GM12878 (cell line): ENCODE results near the gene MTFR1L. TPM values are rescaled to one million over a fixed set of nuclear protein-coding genes. Genes with fewer than 3 reads are reported as not detected.

Experiments used
- ATAC-seq: fragments of 200-7000 bp; cut with Tn5 transposase; 3 replicates; pipeline ENCODE4 v1.9.1; 2020; ENCODE audit warnings: mild to moderate bottlenecking, moderate library complexity
- BruUV-seq: library from RNA; stranded (reverse); fragments of 400-500 nt; replicated peaks from 2 replicates; lab custom pipeline; 2021; lab: Mats Ljungman, UMichigan
- CTCF ChIA-PET: fragments of 300-600 bp; sonication (Branson Sonifier 250); formaldehyde crosslinking; extraction: SDS; loops from one replicate; lab custom pipeline; 2021; ENCODE audit warnings: inconsistent platforms; lab: Yijun Ruan, JAX
- POLR2A ChIA-PET: fragments of 350-600 bp; formaldehyde crosslinking; extraction: SDS; loops from one replicate; lab custom pipeline; 2021; ENCODE audit warnings: inconsistent platforms; lab: Charles Lee
- RAD21 ChIA-PET: fragments of 300-600 bp; sonication (Branson Sonifier 250); formaldehyde crosslinking; loops from one replicate; lab custom pipeline; 2023; ENCODE audit warnings: antibody characterized with exemption; ENCODE audit not compliant: unreplicated experiment; lab: Charles Lee
- SMC1A ChIA-PET: fragments of 300-600 bp; sonication (Branson Sonifier 250); formaldehyde crosslinking; loops from one replicate; lab custom pipeline; 2023; ENCODE audit not compliant: unreplicated experiment, uncharacterized antibody; lab: Charles Lee
- DNase-seq: peaks from one replicate; pipeline ENCODE4 v3.0.0-alpha.2; 2011; ENCODE audit warnings: low read depth, low spot score
- FAIRE-seq: peaks from 3 replicates; lab custom pipeline; 2011; peaks lifted over from hg19 to GRCh38; lab: Jason Lieb, UNC
- H2AFZ ChIP-seq: 2 replicates; pipeline ENCODE4 v1.6.0; 2011; ENCODE audit warnings: low read depth, low read length, control low read depth; ENCODE audit not compliant: control insufficient read depth
- H3K27ac ChIP-seq: 2 replicates; pipeline ENCODE4 v1.5.1; 2011; ENCODE audit warnings: control low read depth; ENCODE audit not compliant: control insufficient read depth, insufficient read depth
- H3K27me3 ChIP-seq, 2 experiments: replicated peaks in 1 of 2; 2 replicates each; pipeline versions ENCODE4 v1.6.0 to v1.6.1; 2011; ENCODE audit warnings: low read length in 1 of 2; ENCODE audit not compliant: control insufficient read depth in 2 of 2, insufficient read depth in 2 of 2
- H3K36me3 ChIP-seq, 2 experiments: 2 replicates each; pipeline ENCODE4 v1.5.1; 2011; ENCODE audit warnings: low read length in 1 of 2; ENCODE audit not compliant: control insufficient read depth in 2 of 2, insufficient read depth in 2 of 2
- H3K4me1 ChIP-seq: 2 replicates; pipeline ENCODE4 v1.6.1; 2011; ENCODE audit warnings: mild to moderate bottlenecking, low read length, moderate library complexity, mixed read lengths; ENCODE audit not compliant: control insufficient read depth, insufficient read depth
- H3K4me2 ChIP-seq: 2 replicates; pipeline ENCODE4 v1.6.0; 2011; ENCODE audit warnings: control low read depth; ENCODE audit not compliant: control insufficient read depth, insufficient read depth
- H3K4me3 ChIP-seq: fragments of 200-600 bp; sonication (generic); 2 replicates; pipeline ENCODE4 v1.5.1; 2016
- H3K79me2 ChIP-seq: 2 replicates; pipeline ENCODE4 v1.6.0; 2011; ENCODE audit warnings: low read length; ENCODE audit not compliant: control insufficient read depth, insufficient read depth
- H3K9ac ChIP-seq: 2 replicates; pipeline ENCODE4 v1.8.0; 2011; ENCODE audit warnings: low read length, control low read depth, mixed read lengths; ENCODE audit not compliant: control insufficient read depth, insufficient read depth
- H3K9me3 ChIP-seq: replicated peaks from 3 replicates; pipeline ENCODE4 v1.5.1; 2011; ENCODE audit warnings: mild to moderate bottlenecking, low read length; ENCODE audit not compliant: control insufficient read depth, insufficient read depth
- H4K20me1 ChIP-seq: 2 replicates; pipeline ENCODE4 v1.6.0; 2011; ENCODE audit not compliant: control insufficient read depth, insufficient read depth
- ASH2L ChIP-seq: fragments of 300-600, 200-600 bp; sonication (generic); IDR thresholded peaks from 2 replicates; pipeline ENCODE4 v1.6.1; 2017; ENCODE audit warnings: low read depth, mild to moderate bottlenecking, borderline replicate concordance
- JUND ChIP-seq: IDR thresholded peaks from 2 replicates; pipeline ENCODE4 v1.6.1; 2012; ENCODE audit warnings: low read depth, mild to moderate bottlenecking, low read length, improper control_type of control experiment, moderate library complexity
- MYB ChIP-seq: fragments of 150-350 bp; IDR thresholded peaks from 2 replicates; pipeline ENCODE4 v1.6.1; 2014; ENCODE audit warnings: mild to moderate bottlenecking, low read depth, low read length, borderline replicate concordance
- NFYB ChIP-seq: IDR thresholded peaks from 2 replicates; pipeline ENCODE4 v1.6.1; 2011; ENCODE audit warnings: low read depth, mild to moderate bottlenecking, low read length, improper control_type of control experiment, moderate library complexity; ENCODE audit not compliant: insufficient read depth
- PKNOX1 ChIP-seq: fragments of 450-650 bp; IDR thresholded peaks from 2 replicates; pipeline ENCODE4 v1.6.1; 2016; ENCODE audit warnings: mild to moderate bottlenecking
- PRDM15 ChIP-seq: fragments of 450-650 bp; formaldehyde crosslinking; IDR thresholded peaks from 2 replicates; pipeline ENCODE4 v1.4.0; 2020; ENCODE audit warnings: mild to moderate bottlenecking, moderate library complexity
- RELA ChIP-seq: fragments of 450-650 bp; IDR thresholded peaks from 2 replicates; pipeline ENCODE4 v1.8.0; 2014; ENCODE audit warnings: borderline replicate concordance; ENCODE audit not compliant: partially characterized antibody
- SMAD5 ChIP-seq: IDR thresholded peaks from 2 replicates; pipeline ENCODE4 v1.6.1; 2016; ENCODE audit warnings: antibody characterized with exemption, low read depth
- SPI1 ChIP-seq: IDR thresholded peaks from 2 replicates; pipeline ENCODE4 v1.6.1; 2011; ENCODE audit warnings: low read depth, mild to moderate bottlenecking, low read length, moderate library complexity, borderline replicate concordance; ENCODE audit not compliant: insufficient read depth
- SRF ChIP-seq, 2 experiments: IDR thresholded peaks; 2 replicates each; pipeline ENCODE4 v1.6.1; 2011; ENCODE audit warnings: low read depth in 2 of 2, low read length in 2 of 2, mild to moderate bottlenecking in 1 of 2, moderate library complexity in 1 of 2
- WGBS: methylation state at CpG from one replicate; pipeline ENCODE4 v1.1.6; 2016; ENCODE audit warnings: low lambda C conversion rate; ENCODE audit not compliant: insufficient replicate concordance, insufficient coverage; ENCODE audit errors: missing lambda C conversion rate; 5-methylcytosine and 5-hydroxymethylcytosine counted together
- in situ Hi-C: fragments of 300-500 bp; cut with MboI; formaldehyde crosslinking; loops from 9 replicates; pipeline ENCODE4 v1.14.3; 2018; ENCODE audit warnings: mixed read lengths
- intact Hi-C: fragments of 100-400 bp; cut with micrococcal nuclease; formaldehyde crosslinking; loops from one replicate; pipeline ENCODE4 v1.14.2; 2022; ENCODE audit not compliant: unreplicated experiment
- polyA plus RNA-seq, 11 experiments: library from polyadenylated mRNA; depleted of rRNA in 4 of 11; unstranded in 6 of 11; stranded (reverse) in 5 of 11; fragments of >200 nt; fragmentation: Nextera tagmentation in 4 of 11; fragmentation: Illumina TruSeq in 1 of 11; extraction: Ambion mirVana in 4 of 11; extraction: Trizol in 1 of 11; gene quantifications; 1 replicate in 1 of 11; 2 replicates in 10 of 11; pipeline versions ENCODE4 v1.2.1 to v1.2.3, GENCODE V29; 2011 to 2016; ENCODE audit warnings: inconsistent platforms in 2 of 11, missing spikeins in 2 of 11, low read depth in 1 of 11
- total RNA-seq, 4 experiments: library from RNA; depleted of rRNA in 3 of 4; stranded (reverse); fragments of >200 nt in 3 of 4; fragmentation: Illumina TruSeq in 1 of 4; extraction: Trizol in 1 of 4; gene quantifications; 2 replicates each; pipeline versions ENCODE4 v1.2.1 to v1.2.3, GENCODE V29; 2013 to 2021

MTFR1L gene
- total and polyA plus RNA-seq, 10 of the 15 experiments (the other 5 are each of a cell fraction or from before 2014, with no cell fraction given): 16.9 to 44.2 (median 30.3) TPM

GRCh38 chr1:25831569-25832196 is 11.9 kb downstream of the MTFR1L start:
- ChIA-PET SMC1A (interaction anchor here (1.1 to 5.0 kb wide), 2 partner anchors 166 to 342 kb away, joined by 3 to 25 read pairs; partner anchors contain the start of gene PAFAH2), CTCF (interaction anchor here (1.0 to 1.8 kb wide), 4 partner anchors 12 to 171 kb away, joined by 3 to 10 read pairs (median 4); partner anchors contain the start of genes MTFR1L and PAFAH2), RAD21 (interaction anchor here (0.8 to 1.2 kb wide), 2 partner anchors 166 to 223 kb away, joined by 3 read pairs; partner anchors contain the start of gene PAFAH2), POLR2A (interaction anchor here (1.1 kb wide), 1 partner anchor 11 kb away, joined by 4 read pairs; the partner anchor contains the start of gene MTFR1L)
- H4K20me1 ChIP-seq: no peaks in the 10 kb centered on the region
- no peak for FAIRE-seq
- no peaks in the 10 kb centered on the region for H3K9me3 ChIP-seq
- no peaks in the 10 kb centered on the region for H3K27me3 ChIP-seq
- ATAC-seq: no peak
- no peak overlapping the region for H2AFZ ChIP-seq
- H3K36me3 ChIP-seq: peaks cover 8 to 37% of the 10 kb centered on the region in 2 experiments
- no peak for DNase-seq
- TF ChIP-seq PKNOX1 (no peak), NFYB (no peak), ASH2L (no peak), SMAD5 (no peak), PRDM15 (CRISPR knock-in tag) (no peak), MYB (no peak), RELA (no peak), JUND (no peak), SRF (IDR thresholded peaks at IDR 0.05; ENCODE audit: low read depth in 2 of 2, low read length in 2 of 2) (no peak), SPI1 (no peak)
- H3K4me1 ChIP-seq: no peaks in the 10 kb centered on the region
- H3K4me2 ChIP-seq: no peak overlapping the region
- H3K79me2 ChIP-seq: no peaks in the 10 kb centered on the region
- in situ Hi-C loops (no loop called here), intact Hi-C loops (no loop called here)
- BruUV-seq: no TSS peak
- 61% methylated on average over 5 of the region's 5 CpGs for WGBS
- H3K9ac ChIP-seq: no peak overlapping the region
- no peak overlapping the region for H3K4me3 ChIP-seq
- no peak overlapping the region for H3K27ac ChIP-seq
